Measurements from ENCODE around the gene CEP104.

The CEP104 gene

DNA sequence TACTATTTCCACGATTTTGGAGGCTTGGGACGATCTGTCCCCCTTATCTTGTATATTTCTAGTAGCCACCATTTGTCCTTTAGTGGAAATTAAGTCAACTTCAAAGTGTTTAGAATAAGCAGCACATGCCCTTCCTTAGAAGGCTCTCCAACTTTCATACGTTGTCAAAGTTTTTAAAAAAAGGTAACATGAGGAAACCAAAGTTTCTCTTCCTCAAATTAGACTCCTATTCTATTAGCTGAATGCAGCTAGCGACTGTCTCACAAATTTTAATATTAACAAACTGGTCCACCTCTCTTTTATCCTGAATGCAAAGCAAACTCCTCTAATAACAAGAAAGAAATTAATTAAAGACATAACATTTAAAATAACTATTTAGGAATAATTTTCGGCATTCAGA, 36.2 kb upstream of the CEP104 start:
- H3K79me2 ChIP-seq (ENCODE audit: control insufficient read depth, low read length), result peaks cover 59% of the 10 kb centered on the region

DNA sequence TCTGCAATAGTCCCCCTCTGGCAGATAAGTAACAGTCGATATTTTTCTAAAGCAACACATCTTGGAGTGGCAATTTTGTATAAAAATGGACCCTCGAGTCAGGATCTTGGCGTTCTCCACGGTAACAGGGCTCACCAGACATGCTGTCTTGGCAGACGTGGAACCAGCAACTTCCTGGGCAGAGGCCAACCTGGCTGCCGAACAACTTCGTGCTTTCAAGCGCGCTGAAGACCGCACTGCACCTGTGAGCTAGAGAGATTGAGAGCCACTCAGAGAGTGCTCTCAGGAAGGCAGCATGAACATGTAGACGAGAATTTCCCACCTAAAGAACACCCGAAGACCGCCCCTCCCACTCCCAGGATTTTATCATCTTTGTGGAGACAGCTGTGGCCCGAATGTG, 35.7 kb upstream of the CEP104 start:
- Histone ChIP-seq H3K27me3 (ENCODE audit: control insufficient read depth, low read length) (no peaks in the 10 kb centered on the region), H3K4me1 (ENCODE audit: control insufficient read depth, low read length) (peaks cover 15% of the 10 kb centered on the region), H4K20me1 (ENCODE audit: control insufficient read depth, insufficient read depth, low read depth, low read length) (no peaks in the 10 kb centered on the region), H3K9me2 (replicated peaks; ENCODE audit: control insufficient read depth, low read length) (no peaks in the 10 kb centered on the region), H3K4me2 (ENCODE audit: low read length) (peak overlapping the region; percentile 10), H3K9me3 (ENCODE audit: control insufficient read depth, insufficient read depth, low read length) (no peaks in the 10 kb centered on the region), H3F3A (ENCODE audit: control insufficient read depth, insufficient read depth) (peaks cover 2% of the 10 kb centered on the region; the same call in 1 of the 2 replicates), H3K36me3 (ENCODE audit: control insufficient read depth, low read length) (peaks cover 48% of the 10 kb centered on the region), H3K27ac (ENCODE audit: low read depth, low read length) (no peak overlapping the region; the same call in 1 of the 2 replicates), H3K79me2 (ENCODE audit: control insufficient read depth, low read length) (peaks cover 55% of the 10 kb centered on the region), H3K4me3 (ENCODE audit: low read length) (0 out of 2 replicates have a peak overlapping the region, but pooled peaks have one; percentile 7)
- TF ChIP-seq, protein P1, sequence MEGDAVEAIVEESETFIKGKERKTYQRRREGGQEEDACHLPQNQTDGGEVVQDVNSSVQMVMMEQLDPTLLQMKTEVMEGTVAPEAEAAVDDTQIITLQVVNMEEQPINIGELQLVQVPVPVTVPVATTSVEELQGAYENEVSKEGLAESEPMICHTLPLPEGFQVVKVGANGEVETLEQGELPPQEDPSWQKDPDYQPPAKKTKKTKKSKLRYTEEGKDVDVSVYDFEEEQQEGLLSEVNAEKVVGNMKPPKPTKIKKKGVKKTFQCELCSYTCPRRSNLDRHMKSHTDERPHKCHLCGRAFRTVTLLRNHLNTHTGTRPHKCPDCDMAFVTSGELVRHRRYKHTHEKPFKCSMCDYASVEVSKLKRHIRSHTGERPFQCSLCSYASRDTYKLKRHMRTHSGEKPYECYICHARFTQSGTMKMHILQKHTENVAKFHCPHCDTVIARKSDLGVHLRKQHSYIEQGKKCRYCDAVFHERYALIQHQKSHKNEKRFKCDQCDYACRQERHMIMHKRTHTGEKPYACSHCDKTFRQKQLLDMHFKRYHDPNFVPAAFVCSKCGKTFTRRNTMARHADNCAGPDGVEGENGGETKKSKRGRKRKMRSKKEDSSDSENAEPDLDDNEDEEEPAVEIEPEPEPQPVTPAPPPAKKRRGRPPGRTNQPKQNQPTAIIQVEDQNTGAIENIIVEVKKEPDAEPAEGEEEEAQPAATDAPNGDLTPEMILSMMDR (IDR thresholded peaks at IDR 0.05; ENCODE audit: low read depth, low read length, poor library complexity, severe bottlenecking), result no peak
- TF ChIP-seq EZH2phosphoT487 (IDR thresholded peaks at IDR 0.05; ENCODE audit: borderline replicate concordance, low read length), result no peak

More for the DNA sequence above, 36.2 kb upstream of the CEP104 start:
- Histone ChIP-seq H3K36me3 (ENCODE audit: control insufficient read depth, low read length) (peaks cover 43% of the 10 kb centered on the region), H3K4me3 (ENCODE audit: low read length) (0 out of 2 replicates have a peak overlapping the region, but pooled peaks have one; percentile 7), H3K4me1 (ENCODE audit: control insufficient read depth, low read length) (peaks cover 18% of the 10 kb centered on the region), H3K27ac (ENCODE audit: low read depth, low read length) (no peak overlapping the region; the same call in 1 of the 2 replicates), H3K9me3 (ENCODE audit: control insufficient read depth, insufficient read depth, low read length) (no peaks in the 10 kb centered on the region), H3K9me2 (replicated peaks; ENCODE audit: control insufficient read depth, low read length) (no peaks in the 10 kb centered on the region), H4K20me1 (ENCODE audit: control insufficient read depth, insufficient read depth, low read depth, low read length) (no peaks in the 10 kb centered on the region), H3K4me2 (ENCODE audit: low read length) (peak overlapping the region; percentile 10), H3F3A (ENCODE audit: control insufficient read depth, insufficient read depth) (peaks cover 2% of the 10 kb centered on the region; the same call in 1 of the 2 replicates), H3K27me3 (ENCODE audit: control insufficient read depth, low read length) (no peaks in the 10 kb centered on the region)
- no peak for TF ChIP-seq EZH2phosphoT487 (IDR thresholded peaks at IDR 0.05; ENCODE audit: borderline replicate concordance, low read length)
- TF ChIP-seq, protein P1 (IDR thresholded peaks at IDR 0.05; ENCODE audit: low read depth, low read length, poor library complexity, severe bottlenecking), result no peak

DNA sequence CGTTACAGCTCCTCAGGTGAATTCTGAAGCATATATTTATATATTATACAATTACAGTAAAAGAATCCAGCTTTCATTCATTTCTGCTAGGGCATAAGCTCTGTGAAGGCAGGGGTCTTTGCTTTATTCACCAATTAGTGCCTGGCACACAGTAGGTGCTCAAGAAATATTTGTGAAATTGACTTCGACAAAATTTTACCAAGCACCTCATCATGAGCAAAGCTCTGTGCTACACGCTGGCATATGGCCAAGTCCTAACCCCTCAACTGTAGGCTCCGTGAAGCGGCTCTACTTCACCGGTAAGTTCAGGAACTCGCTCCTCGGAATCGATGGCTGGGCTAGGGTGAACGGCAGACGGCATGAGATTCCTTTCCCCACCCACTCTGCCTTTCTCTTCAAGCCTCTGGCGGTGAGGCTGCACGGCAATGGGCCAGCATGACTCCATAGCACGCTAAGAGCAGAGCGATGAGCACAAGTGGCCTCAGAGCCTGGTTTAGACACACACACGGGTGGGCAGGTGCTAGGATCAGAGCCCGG, 34.4 kb upstream of the CEP104 start:
- TF ChIP-seq, protein P1 (IDR thresholded peaks at IDR 0.05; ENCODE audit: low read depth, low read length, poor library complexity, severe bottlenecking), result no peak
- no peak for TF ChIP-seq EZH2phosphoT487 (IDR thresholded peaks at IDR 0.05; ENCODE audit: borderline replicate concordance, low read length)
- H3K9me2 ChIP-seq (replicated peaks; ENCODE audit: control insufficient read depth, low read length), result no peaks in the 10 kb centered on the region
- no peak overlapping the region for H3K4me2 ChIP-seq (ENCODE audit: low read length)
- H3K4me3 ChIP-seq (ENCODE audit: low read length), result no peak overlapping the region
- peaks cover 15% of the 10 kb centered on the region for H3K4me1 ChIP-seq (ENCODE audit: control insufficient read depth, low read length)
- H4K20me1 ChIP-seq (ENCODE audit: control insufficient read depth, insufficient read depth, low read depth, low read length), result no peaks in the 10 kb centered on the region
- peaks cover 41% of the 10 kb centered on the region for H3K79me2 ChIP-seq (ENCODE audit: control insufficient read depth, low read length)
- H3F3A ChIP-seq (ENCODE audit: control insufficient read depth, insufficient read depth), result peaks cover 2% of the 10 kb centered on the region; the same call in 1 of the 2 replicates
- H3K36me3 ChIP-seq (ENCODE audit: control insufficient read depth, low read length), result peaks cover 51% of the 10 kb centered on the region
- H3K27ac ChIP-seq (ENCODE audit: low read depth, low read length), result no peak overlapping the region
- no peaks in the 10 kb centered on the region for H3K9me3 ChIP-seq (ENCODE audit: control insufficient read depth, insufficient read depth, low read length)
- no peaks in the 10 kb centered on the region for H3K27me3 ChIP-seq (ENCODE audit: control insufficient read depth, low read length)

All from DOHH2 (cell line).